ENCODE results near the gene NUP107. TPM values are rescaled to one million over a fixed set of nuclear protein-coding genes. Genes with fewer than 3 reads are reported as not detected.

NUP107 gene
- total and polyA plus RNA-seq, 12 donors = 9.9 to 25.7 (median 21.8) TPM

DNA sequence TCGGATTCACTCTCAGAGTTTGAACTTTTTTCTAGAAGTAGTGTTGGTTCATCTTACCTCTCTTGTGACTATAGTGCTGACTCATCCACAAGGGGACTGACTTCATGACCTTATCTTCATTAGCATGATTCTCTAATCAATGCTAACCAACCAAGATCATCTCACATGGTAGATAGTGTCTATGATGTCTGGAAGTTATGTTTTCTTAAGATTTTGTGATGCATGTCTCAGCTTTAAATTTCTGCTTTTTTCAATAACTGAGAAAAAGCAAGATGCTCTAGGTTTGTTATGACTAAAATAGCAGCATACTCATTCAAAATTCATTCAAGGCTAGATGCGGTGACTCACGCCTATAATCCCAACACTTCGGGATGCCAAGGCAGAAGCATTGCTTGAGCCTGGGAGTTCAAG, 46.9 kb downstream of the NUP107 start:
- H3K27me3 ChIP-seq = no peaks in the 10 kb centered on the region
- WGBS, 2 donors = 89 to 97% methylated on average over 4 of the region's 4 CpGs
- intact Hi-C loops (cut with DNase I) = no loop called here
- no peak overlapping the region for H3K27ac ChIP-seq
- ATAC-seq = no peak
- H3K9me3 ChIP-seq = no peaks in the 10 kb centered on the region
- DNase-seq = no peak
- TF ChIP-seq, protein P1, sequence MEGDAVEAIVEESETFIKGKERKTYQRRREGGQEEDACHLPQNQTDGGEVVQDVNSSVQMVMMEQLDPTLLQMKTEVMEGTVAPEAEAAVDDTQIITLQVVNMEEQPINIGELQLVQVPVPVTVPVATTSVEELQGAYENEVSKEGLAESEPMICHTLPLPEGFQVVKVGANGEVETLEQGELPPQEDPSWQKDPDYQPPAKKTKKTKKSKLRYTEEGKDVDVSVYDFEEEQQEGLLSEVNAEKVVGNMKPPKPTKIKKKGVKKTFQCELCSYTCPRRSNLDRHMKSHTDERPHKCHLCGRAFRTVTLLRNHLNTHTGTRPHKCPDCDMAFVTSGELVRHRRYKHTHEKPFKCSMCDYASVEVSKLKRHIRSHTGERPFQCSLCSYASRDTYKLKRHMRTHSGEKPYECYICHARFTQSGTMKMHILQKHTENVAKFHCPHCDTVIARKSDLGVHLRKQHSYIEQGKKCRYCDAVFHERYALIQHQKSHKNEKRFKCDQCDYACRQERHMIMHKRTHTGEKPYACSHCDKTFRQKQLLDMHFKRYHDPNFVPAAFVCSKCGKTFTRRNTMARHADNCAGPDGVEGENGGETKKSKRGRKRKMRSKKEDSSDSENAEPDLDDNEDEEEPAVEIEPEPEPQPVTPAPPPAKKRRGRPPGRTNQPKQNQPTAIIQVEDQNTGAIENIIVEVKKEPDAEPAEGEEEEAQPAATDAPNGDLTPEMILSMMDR (IDR thresholded peaks at IDR 0.05) = no peak
- H3K4me3 ChIP-seq = no peak overlapping the region
- H3K36me3 ChIP-seq = peaks cover 0 to 99% (median 51%) of the 10 kb centered on the region in 9 donors
- H3K4me1 ChIP-seq = no peaks in the 10 kb centered on the region

DNA sequence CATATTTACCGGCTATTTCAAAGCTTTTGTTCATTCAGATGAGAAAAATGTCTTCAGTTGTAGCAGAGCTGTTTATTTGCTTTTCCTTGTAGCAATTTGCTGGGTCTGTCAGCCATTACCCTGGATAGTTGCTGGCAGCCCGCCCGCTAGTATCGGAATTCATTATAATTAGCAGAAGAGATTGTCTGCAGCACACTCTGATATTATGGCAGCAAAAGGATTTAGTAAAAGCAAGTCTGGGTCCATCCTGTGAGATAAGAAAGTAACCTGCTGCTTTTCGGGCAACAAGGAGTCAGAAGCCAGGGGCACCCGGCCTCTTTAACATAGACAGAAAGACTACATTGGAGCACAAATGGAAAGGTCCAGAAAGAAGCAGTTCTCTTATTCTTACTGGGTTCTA, 53.1 kb downstream of the NUP107 start:
- no peaks in the 10 kb centered on the region for H3K9me3 ChIP-seq
- 78 to 83% methylated on average over 6 of the region's 6 CpGs for WGBS, 2 donors
- intact Hi-C loops (cut with DNase I) = loop anchor here in 2 of 10 donors (5.0 to 10.0 kb wide), 2 partner anchors 48 to 65 kb away; partner anchors contain the start of gene MDM2 (in 1 of the 2)

DNA sequence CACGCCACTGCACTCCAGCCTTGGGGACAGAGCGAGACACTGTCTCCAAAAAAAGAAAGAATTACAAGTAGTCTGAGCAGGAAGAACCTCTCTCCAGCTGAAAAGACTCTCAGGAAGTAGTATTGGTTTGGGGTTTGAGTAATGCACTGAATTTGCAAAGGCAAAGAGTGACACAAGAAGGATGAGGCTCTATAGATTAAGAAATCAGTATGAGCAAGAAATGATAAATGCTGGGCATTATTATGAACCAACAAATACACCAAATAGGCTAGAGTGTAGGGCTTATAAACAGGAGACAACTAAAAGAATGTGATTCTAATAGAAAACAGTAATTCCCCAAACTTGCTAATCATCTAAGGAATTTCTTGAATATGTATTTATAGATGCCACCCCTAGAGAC, 56.6 kb downstream of the NUP107 start:
- no peak overlapping the region for H3K27ac ChIP-seq
- H3K27me3 ChIP-seq = no peaks in the 10 kb centered on the region
- TF ChIP-seq, protein P1 (IDR thresholded peaks at IDR 0.05) = no peak
- H3K9me3 ChIP-seq = no peaks in the 10 kb centered on the region
- no peak overlapping the region for H3K4me3 ChIP-seq
- 92 to 97% methylated on average over 2 of the region's 2 CpGs for WGBS, 2 donors
- ATAC-seq = no peak
- intact Hi-C loops (cut with DNase I) = loop anchor here in 2 of 10 donors (5.0 to 10.0 kb wide), 2 partner anchors 51 to 61 kb away; partner anchors contain the start of gene MDM2 (in 1 of the 2)
- H3K36me3 ChIP-seq = peaks cover 0 to 54% (median 4%) of the 10 kb centered on the region in 9 donors
- H3K4me1 ChIP-seq = peaks cover 0 to 24% (median 16%) of the 10 kb centered on the region in 9 donors
- DNase-seq = no peak

More for the DNA sequence above, 53.1 kb downstream of the NUP107 start:
- TF ChIP-seq, protein P1 (IDR thresholded peaks at IDR 0.05) = no peak
- Histone ChIP-seq H3K27ac (no peak overlapping the region), H3K36me3 (peaks cover 0 to 89% (median 21%) of the 10 kb centered on the region in 9 donors), H3K4me1 (no peaks in the 10 kb centered on the region), H3K4me3 (no peak overlapping the region), H3K27me3 (no peaks in the 10 kb centered on the region)
- DNase-seq = no peak
- ATAC-seq = no peak

DNA sequence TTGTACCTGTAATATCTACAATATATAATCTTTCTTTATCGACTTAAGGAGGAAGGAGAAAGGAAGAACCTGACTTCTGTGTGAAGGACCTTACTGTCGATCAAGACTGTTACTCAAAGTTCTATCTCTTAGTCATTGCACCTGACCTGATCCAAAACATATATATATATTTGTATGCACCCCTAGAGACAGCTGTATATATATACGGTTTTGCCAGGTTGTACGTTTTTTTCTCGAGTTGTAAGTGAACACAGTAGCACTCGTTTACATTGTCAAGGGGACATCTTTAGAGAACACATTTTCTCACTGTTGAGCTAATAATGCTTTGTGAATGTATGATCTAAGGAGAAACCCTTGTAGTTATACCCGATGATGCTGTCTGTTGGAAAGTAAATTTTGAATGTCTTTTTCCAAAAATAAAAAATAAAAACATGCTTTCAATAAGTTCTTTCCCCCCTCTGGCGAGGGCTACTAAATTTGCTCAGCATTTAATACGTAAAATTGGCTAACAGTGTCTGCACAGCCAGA, 58.7 kb downstream of the NUP107 start:
- Histone ChIP-seq H3K27ac (peak overlapping the region in 9 of 10 donors; percentile 64 to 89 (median 81)), H3K4me1 (peaks cover 0 to 29% (median 17%) of the 10 kb centered on the region in 9 donors), H3K27me3 (no peaks in the 10 kb centered on the region), H3K4me3 (peak overlapping the region; percentile 62 to 88 (median 72)), H3K9me3 (no peaks in the 10 kb centered on the region), H3K36me3 (peaks cover 0 to 50% (median 4%) of the 10 kb centered on the region in 9 donors)
- TF ChIP-seq, protein P1 (IDR thresholded peaks at IDR 0.05) = no peak
- DNase-seq (no peak), ATAC-seq (peak in 1 of 8 donors; percentile 10)
- whole genome bisulfite sequencing, 2 donors = 44 to 57% methylated on average over 9 of the region's 9 CpGs
- intact Hi-C loops (cut with DNase I) = loop anchor here in 4 of 10 donors (5.0 to 10.0 kb wide), 2 partner anchors 59 to 62 kb away; partner anchors contain the start of gene MDM2 (in 4 of the 4)
